A549 (cell line): ENCODE data around the gene GTPBP10. TPM values are rescaled to one million over a fixed set of nuclear protein-coding genes. Genes with fewer than 3 reads are reported as not detected.

Experiments
- ATAC-seq, 2 experiments: fragments of 200-7000 bp in 1 of 2; fragments of >200 bp in 1 of 2; cut with Nextera tagmentation in 1 of 2; cut with Tn5 transposase in 1 of 2; 3 replicates each; pipeline versions ENCODE4 v1.8.0 to v1.9.1; 2018 to 2020; ENCODE audit warnings: mild to moderate bottlenecking in 1 of 2, moderate library complexity in 1 of 2
- CTCF ChIA-PET: fragments of 300-600 bp; sonication (Branson Sonifier 250); formaldehyde crosslinking; extraction: SDS; loops from one replicate; lab custom pipeline; 2021; ENCODE audit warnings: antibody characterized with exemption, inconsistent platforms; lab: Yijun Ruan, JAX
- POLR2A ChIA-PET: fragments of 350-600 bp; formaldehyde crosslinking; extraction: SDS; loops from one replicate; lab custom pipeline; 2021; ENCODE audit warnings: antibody characterized with exemption, inconsistent platforms; lab: Yijun Ruan, JAX
- DNase-seq, 2 experiments: peaks; one replicate each; pipeline versions ENCODE4 v3.0.0 to v3.0.0-alpha.2; 2011 to 2016; ENCODE audit warnings: low read depth in 1 of 2, low spot score in 1 of 2
- FAIRE-seq: peaks from 2 replicates; lab custom pipeline; 2011; peaks lifted over from hg19 to GRCh38; lab: Jason Lieb, UNC
- H3K27ac ChIP-seq, 2 experiments: fragments of >200 bp; sonication (Bioruptor Twin); formaldehyde crosslinking; 3 replicates each; pipeline ENCODE4 v1.5.1; 2016 to 2017
- H3K4me1 ChIP-seq: fragments of >200 bp; sonication (Bioruptor Twin); formaldehyde crosslinking; 3 replicates; pipeline ENCODE4 v1.6.1; 2016
- H3K4me2 ChIP-seq: fragments of >200 bp; sonication (Bioruptor Twin); formaldehyde crosslinking; 3 replicates; pipeline ENCODE4 v1.6.1; 2016
- H3K4me3 ChIP-seq: fragments of >200 bp; sonication (Bioruptor Twin); formaldehyde crosslinking; 3 replicates; pipeline ENCODE4 v1.5.1; 2016
- H3K9me3 ChIP-seq: fragments of >200 bp; sonication (Bioruptor Twin); formaldehyde crosslinking; 3 replicates; pipeline ENCODE4 v1.6.1; 2016
- CEBPB ChIP-seq, 2 experiments: fragments of >200 bp in 1 of 2; sonication (Bioruptor Twin) in 1 of 2; formaldehyde crosslinking in 1 of 2; IDR thresholded peaks; 2 replicates each; pipeline ENCODE4 v1.6.1; 2012 to 2016
- EHF ChIP-seq: fragments of 250-450 bp; sonication (Bioruptor Pico); IDR thresholded peaks from 2 replicates; pipeline ENCODE4 v1.5.0; 2020; ENCODE audit warnings: mild to moderate bottlenecking
- EHMT2 ChIP-seq: fragments of 200-600 bp; sonication (generic); IDR thresholded peaks from 2 replicates; pipeline ENCODE4 v1.6.1; 2016; ENCODE audit warnings: antibody characterized with exemption, low read depth, mild to moderate bottlenecking, moderate library complexity
- EP300 ChIP-seq, 2 experiments: fragments of >200 bp; sonication (Bioruptor Twin); formaldehyde crosslinking; IDR thresholded peaks; 2 replicates in 1 of 2; 3 replicates in 1 of 2; pipeline ENCODE4 v1.6.1; 2016 to 2017
- FOSL2 ChIP-seq, 2 experiments: fragments of 450-650 bp in 1 of 2; fragments of >200 bp in 1 of 2; sonication (Bioruptor Twin) in 1 of 2; formaldehyde crosslinking; IDR thresholded peaks; 2 replicates each; pipeline versions ENCODE4 v1.5.0 to v1.6.1; 2016 to 2020; ENCODE audit warnings: mild to moderate bottlenecking in 1 of 2, moderate library complexity in 1 of 2
- GATA3 ChIP-seq: IDR thresholded peaks from 2 replicates; pipeline ENCODE4 v1.6.1; 2012; ENCODE audit warnings: borderline replicate concordance
- JUN ChIP-seq, 2 experiments: fragments of >200 bp; sonication (Bioruptor Twin); formaldehyde crosslinking; IDR thresholded peaks; 2 replicates in 1 of 2; 3 replicates in 1 of 2; pipeline ENCODE4 v1.6.1; 2016 to 2017
- JUNB ChIP-seq: fragments of >200 bp; sonication (Bioruptor Twin); formaldehyde crosslinking; IDR thresholded peaks from 2 replicates; pipeline ENCODE4 v1.6.1; 2016
- MAFK ChIP-seq: fragments of 450-650 bp; IDR thresholded peaks from 2 replicates; pipeline ENCODE4 v1.6.1; 2014; ENCODE audit not compliant: partially characterized antibody
- MAZ ChIP-seq: fragments of 150-350 bp; IDR thresholded peaks from 2 replicates; pipeline ENCODE4 v1.6.1; 2014; ENCODE audit warnings: antibody characterized with exemption, low read depth, low read length, borderline replicate concordance
- NPAS2 ChIP-seq: fragments of 250-450 bp; sonication (Bioruptor Pico); IDR thresholded peaks from 2 replicates; pipeline ENCODE4 v1.8.0; 2022; ENCODE audit warnings: mild to moderate bottlenecking, moderate library complexity, borderline replicate concordance
- NR3C1 ChIP-seq: fragments of >200 bp; sonication (Bioruptor Twin); formaldehyde crosslinking; IDR thresholded peaks from 3 replicates; pipeline ENCODE4 v1.6.1; 2017
- POLR2AphosphoS2 ChIP-seq: conservative IDR thresholded peaks from 2 replicates; pipeline ENCODE4 v1.6.1; 2012; ENCODE audit warnings: low read length, improper control_type of control experiment, inconsistent platforms
- RAD21 ChIP-seq, 2 experiments: fragments of >200 bp in 1 of 2; sonication (Bioruptor Twin) in 1 of 2; formaldehyde crosslinking in 1 of 2; IDR thresholded peaks in 1 of 2; conservative IDR thresholded peaks in 1 of 2; 2 replicates in 1 of 2; 3 replicates in 1 of 2; pipeline ENCODE4 v1.6.1; 2012 to 2018; ENCODE audit warnings: inconsistent platforms in 1 of 2
- TP53 ChIP-seq: fragments of 250-450 bp; sonication (Bioruptor Pico); IDR thresholded peaks from 2 replicates; pipeline ENCODE4 v1.5.0; 2021; ENCODE audit warnings: mild to moderate bottlenecking, moderate library complexity
- ZC3H11A ChIP-seq: fragments of 450-650 bp; IDR thresholded peaks from 2 replicates; pipeline ENCODE4 v1.6.1; 2014; ENCODE audit warnings: antibody characterized with exemption, mild to moderate bottlenecking
- ZFP36 ChIP-seq: fragments of 450-650 bp; IDR thresholded peaks from 2 replicates; pipeline ENCODE4 v1.6.1; 2014; ENCODE audit warnings: borderline replicate concordance; ENCODE audit not compliant: partially characterized antibody
- ZNF302 ChIP-seq: fragments of 250-450 bp; sonication (Bioruptor Pico); IDR thresholded peaks from 2 replicates; pipeline ENCODE4 v1.9.0; 2021; ENCODE audit warnings: inconsistent platforms, mild to moderate bottlenecking, moderate library complexity
- ZSCAN20 ChIP-seq: fragments of 250-450 bp; sonication (Bioruptor Pico); IDR thresholded peaks from 2 replicates; pipeline ENCODE4 v1.8.0; 2022; ENCODE audit warnings: mild to moderate bottlenecking, moderate library complexity
- WGBS: methylation state at CpG from one replicate; pipeline ENCODE4 v1.1.6; 2017; ENCODE audit errors: missing lambda C conversion rate; 5-methylcytosine and 5-hydroxymethylcytosine counted together
- polyA plus RNA-seq, 4 experiments: library from polyadenylated mRNA; depleted of rRNA in 3 of 4; stranded (reverse); fragments of >200 nt; fragmentation: RNase III in 1 of 4; extraction: RNeasy Plus Mini Kit Qiagen cat#74134 plus additional on column Dnase treatment in 1 of 4; gene quantifications; 2 replicates in 3 of 4; 3 replicates in 1 of 4; pipeline ENCODE4 v1.2.3, GENCODE V29; 2011 to 2017
- TF ChIP-seq, protein P1 (sequence below): fragments of 450-650 bp; IDR thresholded peaks from 2 replicates; pipeline ENCODE4 v1.6.1; 2014; ENCODE audit warnings: antibody characterized with exemption
- TF ChIP-seq, protein P2 (sequence below): IDR thresholded peaks from 2 replicates; pipeline ENCODE4 v1.6.1; 2012
- TF ChIP-seq, protein P3 (sequence below): fragments of >200 bp; sonication (Bioruptor Twin); formaldehyde crosslinking; IDR thresholded peaks from 2 replicates; pipeline ENCODE4 v1.6.1; 2016

Gene GTPBP10
- polyA plus RNA-seq, 2 of the 4 experiments (the other 2 are of a cell fraction), result 16.5 to 54.9 TPM

DNA sequence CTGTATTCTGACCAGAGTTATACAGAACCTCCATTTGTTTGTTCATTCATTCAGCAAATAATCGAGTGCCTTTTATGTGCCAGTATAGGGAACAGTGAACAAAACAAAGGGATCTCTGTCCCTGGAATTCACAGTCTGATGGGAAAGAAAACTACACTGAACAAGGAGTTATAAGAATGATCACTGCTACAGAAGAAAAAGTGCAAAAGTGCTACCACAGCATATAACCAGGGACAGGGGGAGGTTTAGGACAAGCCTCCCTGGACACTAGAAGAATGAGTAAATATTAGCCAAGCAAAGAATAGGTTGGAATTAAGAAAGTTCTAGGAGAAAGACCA is 60.9 kb downstream of the GTPBP10 start:
- CTCF ChIA-PET, result interaction anchor here (1.0 kb wide), 1 partner anchor 254 kb away, joined by 3 read pairs; no protein-coding TSS in a partner anchor
- DNase-seq (no peak), ATAC-seq (no peak), FAIRE-seq (no peak)
- H3K4me2 ChIP-seq, result no peak overlapping the region
- 94% methylated on average over 1 of the region's 1 CpG for WGBS
- H3K4me3 ChIP-seq, result no peak overlapping the region
- H3K27ac ChIP-seq, result no peak overlapping the region
- POLR2A ChIA-PET, result no interaction called here
- peaks cover 14% of the 10 kb centered on the region; the same call in 2 of the 3 replicates for H3K4me1 ChIP-seq
- TF ChIP-seq, protein P1, sequence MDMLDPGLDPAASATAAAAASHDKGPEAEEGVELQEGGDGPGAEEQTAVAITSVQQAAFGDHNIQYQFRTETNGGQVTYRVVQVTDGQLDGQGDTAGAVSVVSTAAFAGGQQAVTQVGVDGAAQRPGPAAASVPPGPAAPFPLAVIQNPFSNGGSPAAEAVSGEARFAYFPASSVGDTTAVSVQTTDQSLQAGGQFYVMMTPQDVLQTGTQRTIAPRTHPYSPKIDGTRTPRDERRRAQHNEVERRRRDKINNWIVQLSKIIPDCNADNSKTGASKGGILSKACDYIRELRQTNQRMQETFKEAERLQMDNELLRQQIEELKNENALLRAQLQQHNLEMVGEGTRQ, result no peak
- TF ChIP-seq EP300 (IDR thresholded peaks at IDR 0.05) (no peak), NPAS2 (no peak), MAFK (peak; percentile 5), ZSCAN20 (CRISPR knock-in tag) (no peak)
- TF ChIP-seq, protein P2, sequence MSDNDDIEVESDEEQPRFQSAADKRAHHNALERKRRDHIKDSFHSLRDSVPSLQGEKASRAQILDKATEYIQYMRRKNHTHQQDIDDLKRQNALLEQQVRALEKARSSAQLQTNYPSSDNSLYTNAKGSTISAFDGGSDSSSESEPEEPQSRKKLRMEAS, result no peak
- H3K9me3 ChIP-seq, result no peaks in the 10 kb centered on the region

DNA sequence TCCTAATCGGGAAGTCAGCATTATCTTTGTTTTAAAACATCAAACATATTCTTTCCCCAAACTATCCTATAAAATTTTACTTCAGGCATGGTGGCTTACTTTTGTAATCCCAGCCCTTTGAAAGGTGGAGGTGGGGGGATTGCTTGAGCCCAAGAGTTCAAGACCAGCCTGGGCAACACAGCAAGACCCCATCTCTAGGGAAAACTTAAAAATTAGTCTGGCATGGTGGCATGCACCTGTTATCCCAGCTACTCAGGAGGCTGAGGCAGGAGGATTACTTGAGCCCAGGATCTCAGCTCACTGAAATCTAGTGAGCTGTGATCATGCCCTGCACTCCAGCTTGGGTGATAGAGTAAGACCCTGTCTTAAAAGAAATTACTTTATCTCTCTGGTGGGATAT is 61.6 kb downstream of the GTPBP10 start:
- DNase-seq (no peak), ATAC-seq (no peak), FAIRE-seq (no peak)
- H3K4me1 ChIP-seq, result peaks cover 14% of the 10 kb centered on the region; the same call in 2 of the 3 replicates
- TF ChIP-seq POLR2AphosphoS2, result no peak
- TF ChIP-seq EP300 (IDR thresholded peaks at IDR 0.05), result no peak
- TF ChIP-seq, protein P3, sequence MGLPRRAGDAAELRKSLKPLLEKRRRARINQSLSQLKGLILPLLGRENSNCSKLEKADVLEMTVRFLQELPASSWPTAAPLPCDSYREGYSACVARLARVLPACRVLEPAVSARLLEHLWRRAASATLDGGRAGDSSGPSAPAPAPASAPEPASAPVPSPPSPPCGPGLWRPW, result no peak
- no peak for TF ChIP-seq FOSL2 (IDR thresholded peaks at IDR 0.05)
- no peak for TF ChIP-seq FOSL2 (CRISPR knock-in tag; IDR thresholded peaks at IDR 0.05)
- TF ChIP-seq, protein P2, result no peak
- TF ChIP-seq JUNB, result no peak
- TF ChIP-seq TP53 (CRISPR knock-in tag), result no peak
- no peak for TF ChIP-seq ZC3H11A
- TF ChIP-seq NR3C1, result no peak
- no peak for TF ChIP-seq ZFP36
- TF ChIP-seq RAD21 (conservative IDR thresholded peaks at IDR 0.05 in 1 of 2, IDR thresholded peaks at IDR 0.05 in 1 of 2), result no peak
- TF ChIP-seq CEBPB (IDR thresholded peaks at IDR 0.05), result no peak
- TF ChIP-seq EHF (CRISPR knock-in tag), result no peak
- no peak for TF ChIP-seq MAZ
- no peak for TF ChIP-seq ZNF302 (CRISPR knock-in tag)
- TF ChIP-seq JUN (IDR thresholded peaks at IDR 0.05), result no peak
- no peak for TF ChIP-seq GATA3
- ChIA-PET CTCF (interaction anchor here (1.0 kb wide), 1 partner anchor 255 kb away, joined by 3 read pairs; no protein-coding TSS in a partner anchor), POLR2A (no interaction called here)
- no peak overlapping the region for H3K4me3 ChIP-seq
- no peak overlapping the region for H3K27ac ChIP-seq
- no peak overlapping the region for H3K4me2 ChIP-seq
- 94% methylated on average over 1 of the region's 1 CpG for WGBS
- H3K9me3 ChIP-seq, result no peaks in the 10 kb centered on the region

DNA sequence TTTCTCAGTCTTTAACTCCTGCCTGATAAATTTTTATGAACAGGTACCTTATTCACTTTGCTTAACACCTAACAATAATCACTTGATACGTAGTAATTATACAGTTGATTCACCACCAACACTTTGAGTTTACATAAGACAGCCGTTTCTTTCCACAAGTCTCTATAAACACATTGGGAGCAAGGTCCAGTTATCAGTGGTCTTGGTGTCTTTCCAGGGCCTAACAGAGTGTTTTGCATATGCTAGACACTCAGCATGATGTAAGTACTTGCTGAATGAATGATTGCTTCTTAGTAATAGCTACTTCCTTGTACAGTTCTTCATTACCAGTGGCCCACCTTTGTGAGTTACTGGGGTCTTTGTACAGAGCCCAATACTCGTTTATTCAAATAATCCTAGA is 63.2 kb downstream of the GTPBP10 start:
- WGBS, result 59% methylated on average over 3 of the region's 3 CpGs
- Histone ChIP-seq H3K9me3 (no peaks in the 10 kb centered on the region), H3K4me3 (no peak overlapping the region), H3K27ac (no peak overlapping the region), H3K4me1 (peaks cover 9% of the 10 kb centered on the region; the same call in 1 of the 3 replicates), H3K4me2 (no peak overlapping the region)
- ChIA-PET POLR2A (no interaction called here), CTCF (interaction anchor here (0.7 to 1.9 kb wide), 3 partner anchors 17 to 255 kb away, joined by 3 to 5 read pairs (median 3); partner anchors contain the start of genes STEAP1 and STEAP2)
- DNase-seq (no peak), ATAC-seq (no peak), FAIRE-seq (no peak)
- TF ChIP-seq NR3C1, result no peak
- TF ChIP-seq EP300 (IDR thresholded peaks at IDR 0.05), result no peak
- TF ChIP-seq ZSCAN20 (CRISPR knock-in tag), result no peak
- TF ChIP-seq EHMT2, result no peak
